PC-9 (cell line): ENCODE data around the gene CWF19L2. TPM values are rescaled to one million over a fixed set of nuclear protein-coding genes. Genes with fewer than 3 reads are reported as not detected.
"Not testable (repeated sequence)": the region's sequence is repeated elsewhere in the genome, so short reads cannot be mapped to it uniquely, and the experiment has no call there.

Source experiments
- BruUV-seq: library from RNA; stranded (reverse); fragments of 400-500 nt; replicated peaks from 2 replicates; lab custom pipeline; 2021; lab: Mats Ljungman, UMichigan
- CTCF ChIA-PET: fragments of 300-600 bp; sonication (Branson Sonifier 250); formaldehyde crosslinking; loops from one replicate; lab custom pipeline; 2022; ENCODE audit warnings: antibody characterized with exemption; lab: Charles Lee
- POLR2A ChIA-PET: fragments of 300-600 bp; sonication (Branson Sonifier 250); formaldehyde crosslinking; loops from one replicate; lab custom pipeline; 2022; ENCODE audit warnings: antibody characterized with exemption; ENCODE audit not compliant: unreplicated experiment; lab: Charles Lee
- DNase-seq, 2 experiments: peaks; one replicate each; pipeline versions ENCODE4 v3.0.0 to v3.0.0-alpha.2; 2015 to 2022; ENCODE audit warnings: mixed read lengths in 1 of 2
- H2AFZ ChIP-seq: fragments of 200-600 bp; sonication (generic); 2 replicates; pipeline ENCODE4 v1.8.1; 2017; ENCODE audit warnings: antibody characterized with exemption
- H3F3A ChIP-seq: fragments of 200-600 bp; sonication (generic); 2 replicates; pipeline ENCODE4 v1.8.1; 2017; ENCODE audit warnings: antibody characterized with exemption, mild to moderate bottlenecking, low read depth; ENCODE audit not compliant: insufficient read depth
- H3K27ac ChIP-seq: fragments of 200-600 bp; sonication (generic); 2 replicates; pipeline ENCODE4 v1.6.1; 2016; ENCODE audit warnings: mixed run types
- H3K27me3 ChIP-seq: fragments of 200-600 bp; sonication (generic); 2 replicates; pipeline ENCODE4 v1.6.1; 2016; ENCODE audit warnings: low read depth, mixed run types; ENCODE audit not compliant: insufficient read depth
- H3K36me3 ChIP-seq: fragments of 200-600 bp; sonication (generic); 2 replicates; pipeline ENCODE4 v1.6.1; 2016; ENCODE audit warnings: low read depth, mixed run types
- H3K4me1 ChIP-seq: fragments of 200-600 bp; sonication (generic); replicated peaks from 2 replicates; pipeline ENCODE4 v1.6.1; 2016; ENCODE audit warnings: mixed run types; ENCODE audit not compliant: insufficient read depth
- H3K4me2 ChIP-seq: fragments of 200-600 bp; sonication (generic); 2 replicates; pipeline ENCODE4 v1.6.1; 2017; ENCODE audit warnings: mixed run types
- H3K4me3 ChIP-seq: fragments of 200-600 bp; sonication (generic); 2 replicates; pipeline ENCODE4 v1.6.1; 2016; ENCODE audit warnings: mixed run types
- H3K79me2 ChIP-seq: fragments of 200-600 bp; sonication (generic); 2 replicates; pipeline ENCODE4 v1.6.1; 2017; ENCODE audit warnings: low read depth, mixed run types
- H3K9me2 ChIP-seq: fragments of 200-600 bp; sonication (generic); 2 replicates; pipeline ENCODE4 v1.8.1; 2017; ENCODE audit warnings: mild to moderate bottlenecking; ENCODE audit not compliant: insufficient read depth
- H3K9me3 ChIP-seq: fragments of 200-600 bp; sonication (generic); 2 replicates; pipeline ENCODE4 v1.8.1; 2016; ENCODE audit warnings: low read depth; ENCODE audit not compliant: insufficient read depth
- H4K20me1 ChIP-seq: fragments of 200-600 bp; sonication (generic); 2 replicates; pipeline ENCODE4 v1.8.1; 2017; ENCODE audit not compliant: insufficient read depth
- EZH2 ChIP-seq: fragments of 200-600 bp; sonication (generic); IDR thresholded peaks from 2 replicates; pipeline ENCODE4 v1.8.0; 2017; ENCODE audit warnings: antibody characterized with exemption, low read depth
- intact Hi-C: fragments of 100-400 bp; cut with micrococcal nuclease; formaldehyde crosslinking; loops from one replicate; pipeline ENCODE4 v1.10.0; 2022; ENCODE audit not compliant: unreplicated experiment
- total RNA-seq: library from RNA; stranded (reverse); gene quantifications from 2 replicates; pipeline ENCODE4 v1.2.3, GENCODE V29; 2021
- TF ChIP-seq, protein P1 (sequence below): fragments of 200-600 bp; sonication (generic); conservative IDR thresholded peaks from 2 replicates; pipeline ENCODE4 v1.6.1; 2017; ENCODE audit warnings: mixed run types, antibody characterized with exemption, mild to moderate bottlenecking, moderate library complexity

CWF19L2 gene
- total RNA-seq, 1 experiment from 2014 or later, result 12.1 TPM

DNA sequence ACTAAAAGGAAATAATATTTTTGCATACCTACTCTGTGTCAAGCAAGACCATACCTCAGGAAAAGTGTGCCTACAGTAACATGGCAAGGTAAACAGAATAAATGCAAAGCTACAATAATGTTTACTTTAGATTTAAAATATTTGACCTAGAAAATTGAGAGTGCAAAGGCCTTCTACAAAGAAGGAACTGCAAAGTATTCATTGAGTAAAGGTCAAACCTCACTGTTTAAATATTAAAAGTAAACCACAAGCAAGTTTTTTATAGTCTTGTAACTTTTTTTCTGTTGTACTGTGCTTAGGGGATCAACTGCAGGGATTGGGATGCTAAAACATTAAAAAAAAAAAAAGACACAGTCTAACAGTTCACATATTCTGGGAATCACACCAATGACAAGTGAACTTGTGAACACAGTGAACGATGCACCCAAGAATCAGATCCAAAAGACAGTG is 48.8 kb downstream of the CWF19L2 start:
- H3K36me3 ChIP-seq, result no peaks in the 10 kb centered on the region
- POLR2A ChIA-PET, result no interaction called here
- H2AFZ ChIP-seq, result no peak overlapping the region
- H3K9me3 ChIP-seq, result no peaks in the 10 kb centered on the region; the same call in 1 of the 2 replicates
- H3K79me2 ChIP-seq, result no peaks in the 10 kb centered on the region
- DNase-seq, result peak in 1 of 2 experiments; percentile 70
- CTCF ChIA-PET, result no interaction called here
- H3K27me3 ChIP-seq, result no peaks in the 10 kb centered on the region
- H3K27ac ChIP-seq, result no peak overlapping the region
- intact Hi-C loops, result no loop called here
- H3F3A ChIP-seq, result no peaks in the 10 kb centered on the region
- no TSS peak for BruUV-seq
- no peak overlapping the region for H3K4me2 ChIP-seq
- H4K20me1 ChIP-seq, result 0 out of 2 replicates have a peak, but pooled peaks cover 4% of the 10 kb centered on the region
- no peak overlapping the region for H3K4me3 ChIP-seq
- no peak for TF ChIP-seq EZH2
- TF ChIP-seq, protein P1, sequence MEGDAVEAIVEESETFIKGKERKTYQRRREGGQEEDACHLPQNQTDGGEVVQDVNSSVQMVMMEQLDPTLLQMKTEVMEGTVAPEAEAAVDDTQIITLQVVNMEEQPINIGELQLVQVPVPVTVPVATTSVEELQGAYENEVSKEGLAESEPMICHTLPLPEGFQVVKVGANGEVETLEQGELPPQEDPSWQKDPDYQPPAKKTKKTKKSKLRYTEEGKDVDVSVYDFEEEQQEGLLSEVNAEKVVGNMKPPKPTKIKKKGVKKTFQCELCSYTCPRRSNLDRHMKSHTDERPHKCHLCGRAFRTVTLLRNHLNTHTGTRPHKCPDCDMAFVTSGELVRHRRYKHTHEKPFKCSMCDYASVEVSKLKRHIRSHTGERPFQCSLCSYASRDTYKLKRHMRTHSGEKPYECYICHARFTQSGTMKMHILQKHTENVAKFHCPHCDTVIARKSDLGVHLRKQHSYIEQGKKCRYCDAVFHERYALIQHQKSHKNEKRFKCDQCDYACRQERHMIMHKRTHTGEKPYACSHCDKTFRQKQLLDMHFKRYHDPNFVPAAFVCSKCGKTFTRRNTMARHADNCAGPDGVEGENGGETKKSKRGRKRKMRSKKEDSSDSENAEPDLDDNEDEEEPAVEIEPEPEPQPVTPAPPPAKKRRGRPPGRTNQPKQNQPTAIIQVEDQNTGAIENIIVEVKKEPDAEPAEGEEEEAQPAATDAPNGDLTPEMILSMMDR, result no peak
- no peaks in the 10 kb centered on the region for H3K9me2 ChIP-seq
- H3K4me1 ChIP-seq, result no peaks in the 10 kb centered on the region; the same call in 1 of the 2 replicates

DNA sequence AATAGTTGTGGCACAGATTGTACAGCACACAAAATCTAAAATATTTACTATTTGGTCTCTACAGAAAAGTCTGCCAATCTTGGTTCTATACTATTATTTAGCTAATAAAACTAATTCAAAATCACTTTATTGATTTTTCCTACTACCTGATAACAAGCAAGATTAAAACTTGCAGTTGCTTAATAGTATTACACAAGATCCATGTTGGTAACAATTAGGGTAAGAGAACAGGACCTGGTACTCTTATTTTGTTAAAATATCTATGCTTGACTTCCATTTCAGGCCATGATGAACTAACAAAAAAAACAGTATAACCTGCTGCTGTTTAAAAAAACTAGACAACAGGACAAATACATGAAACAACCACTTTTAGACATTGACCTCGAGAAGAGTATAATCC is 52.4 kb downstream of the CWF19L2 start:
- Histone ChIP-seq H3K4me2 (no peak overlapping the region), H3K27me3 (no peaks in the 10 kb centered on the region), H3K27ac (no peak overlapping the region), H3K9me3 (no peaks in the 10 kb centered on the region; the same call in 1 of the 2 replicates), H3K79me2 (no peaks in the 10 kb centered on the region), H3K4me1 (no peaks in the 10 kb centered on the region; the same call in 1 of the 2 replicates), H3K36me3 (no peaks in the 10 kb centered on the region), H4K20me1 (0 out of 2 replicates have a peak, but pooled peaks cover 4% of the 10 kb centered on the region), H3K9me2 (no peaks in the 10 kb centered on the region), H3F3A (no peaks in the 10 kb centered on the region), H2AFZ (no peak overlapping the region), H3K4me3 (no peak overlapping the region)
- intact Hi-C loops, result no loop called here
- no TSS peak for BruUV-seq
- no peak for TF ChIP-seq EZH2
- TF ChIP-seq, protein P1, result no peak
- POLR2A ChIA-PET, result no interaction called here
- CTCF ChIA-PET, result no interaction called here
- DNase-seq, result peak in 1 of 2 experiments; percentile 24

DNA sequence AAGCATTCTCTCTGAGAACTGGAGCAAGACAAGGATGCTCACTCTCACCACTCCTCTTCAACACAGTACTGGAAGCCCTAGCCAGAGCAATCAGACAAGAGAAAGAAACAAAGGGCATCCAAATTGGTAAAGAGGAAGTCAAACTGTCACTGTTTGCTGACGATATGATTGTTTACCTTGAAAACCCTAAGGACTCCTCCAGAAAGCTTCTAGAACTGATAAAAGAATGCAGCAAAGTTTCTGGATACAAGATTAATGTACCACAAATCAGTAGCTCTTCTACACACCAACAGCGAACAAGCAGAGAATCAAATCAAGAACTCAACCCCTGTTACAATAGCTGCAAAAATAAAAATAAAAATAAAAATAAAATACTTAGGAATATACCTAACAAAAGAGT is 56.5 kb downstream of the CWF19L2 start:
- H3F3A ChIP-seq, H3K4me2 ChIP-seq, intact Hi-C loops, H3K9me3 ChIP-seq, DNase-seq, POLR2A ChIA-PET, CTCF ChIA-PET, H3K79me2 ChIP-seq, BruUV-seq, H3K27me3 ChIP-seq, H4K20me1 ChIP-seq, H3K4me3 ChIP-seq, H2AFZ ChIP-seq, H3K27ac ChIP-seq, H3K9me2 ChIP-seq: not testable (repeated sequence)
- Histone ChIP-seq H3K36me3 (peaks cover 11% of the 10 kb centered on the region; the same call in 1 of the 2 replicates), H3K4me1 (peaks cover 10% of the 10 kb centered on the region)

DNA sequence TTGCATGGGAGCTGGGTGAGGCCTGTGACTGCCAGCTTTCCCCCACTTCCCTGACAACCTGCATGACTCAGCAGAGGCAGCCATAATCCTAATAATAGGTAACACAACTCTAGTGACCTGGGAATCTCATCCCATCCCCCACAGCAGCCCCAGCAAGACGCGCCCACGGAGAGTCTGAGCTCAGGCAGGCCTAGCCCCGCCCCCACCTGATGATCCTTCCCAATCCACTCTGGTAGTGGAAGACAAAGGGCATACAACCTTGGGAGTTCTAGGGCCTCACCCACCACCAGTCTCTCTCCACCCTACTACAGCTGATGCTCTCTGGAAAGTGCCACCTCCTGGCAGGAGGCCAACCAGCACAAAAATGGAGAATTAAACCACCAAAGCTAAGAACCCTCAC is 60.3 kb downstream of the CWF19L2 start:
- Histone ChIP-seq H3K79me2 (no peaks in the 10 kb centered on the region), H4K20me1 (no peaks in the 10 kb centered on the region), H3K9me2 (0 out of 2 replicates have a peak, but pooled peaks cover 5% of the 10 kb centered on the region), H3F3A (no peaks in the 10 kb centered on the region), H3K4me1 (peaks cover 10% of the 10 kb centered on the region), H2AFZ (no peak overlapping the region), H3K4me3 (no peak overlapping the region), H3K36me3 (peaks cover 23% of the 10 kb centered on the region), H3K4me2 (no peak overlapping the region), H3K9me3 (peaks cover 4% of the 10 kb centered on the region; the same call in 1 of the 2 replicates), H3K27ac (peak overlapping the region; percentile 9; the same call in 1 of the 2 replicates), H3K27me3 (no peaks in the 10 kb centered on the region)
- no TSS peak for BruUV-seq
- CTCF ChIA-PET, result no interaction called here
- POLR2A ChIA-PET, result no interaction called here
- TF ChIP-seq, protein P1, result no peak
- TF ChIP-seq EZH2, result no peak
- intact Hi-C loops, result no loop called here
- peak; percentile 12 to 33 for DNase-seq
